ENCODE data around the gene DAAM1. TPM values are rescaled to one million over a fixed set of nuclear protein-coding genes. Genes with fewer than 3 reads are reported as not detected.

DAAM1 gene
- polyA plus RNA-seq, 1 of the 3 experiments (the other 2 are of a cell fraction), result 5.1 TPM

- peak; percentile 8 for DNase-seq
- Histone ChIP-seq H4K20me1 (ENCODE audit: insufficient read depth) (no peaks in the 10 kb centered on the region), H3F3A (replicated peaks; ENCODE audit: insufficient read depth) (no peaks in the 10 kb centered on the region), H3K4me3 (ENCODE audit: low read depth in 2 of 2, low read length in 1 of 2) (no peak overlapping the region), H3K79me2 (ENCODE audit: insufficient read depth) (peaks cover 17% of the 10 kb centered on the region), H3K27me3 (ENCODE audit: insufficient read depth) (no peaks in the 10 kb centered on the region), H3K27ac (ENCODE audit: low read depth in 2 of 2, low read length in 1 of 2) (peak overlapping the region in 1 of 2 experiments; percentile 47; a peak in 2 of 4 replicates), H3K9me3 (no peaks in the 10 kb centered on the region), H3K4me2 (no peak overlapping the region), H3K36me3 (replicated peaks in 1 of 2; ENCODE audit: control insufficient read depth in 1 of 2, insufficient read depth in 2 of 2, low read length in 1 of 2) (no peaks in the 10 kb centered on the region), H3K9ac (no peak overlapping the region), H3K4me1 (ENCODE audit: control insufficient read depth in 1 of 2, insufficient read depth in 2 of 2, low read depth in 1 of 2, low read length in 1 of 2) (peaks cover 0 to 15% of the 10 kb centered on the region in 2 experiments; a peak in 2 of 4 replicates), H2AFZ (ENCODE audit: low read depth) (no peak overlapping the region), H3K9me2 (no peaks in the 10 kb centered on the region)
- CTCF ChIA-PET, result interaction anchor here (1.5 kb wide), 1 partner anchor 48 kb away, joined by 6 read pairs; no protein-coding TSS in a partner anchor
- POLR2A ChIA-PET, result no interaction called here
- 84% methylated on average over 5 of the region's 5 CpGs for WGBS (ENCODE audit: low lambda C conversion rate)
- TF ChIP-seq FOXJ3 (CRISPR knock-in tag; IDR thresholded peaks at IDR 0.05) (no peak), NFIC (IDR thresholded peaks at IDR 0.05; ENCODE audit: borderline replicate concordance) (no peak), USF1 (IDR thresholded peaks at IDR 0.05; ENCODE audit: borderline replicate concordance, low read depth) (no peak), IRF3 (IDR thresholded peaks at IDR 0.05; ENCODE audit: low read depth, low read length) (no peak), MXI1 (IDR thresholded peaks at IDR 0.05; ENCODE audit: low read depth, low read length) (no peak), SMC3 (IDR thresholded peaks at IDR 0.05; ENCODE audit: low read depth, low read length) (no peak), ELF1 (IDR thresholded peaks at IDR 0.05) (no peak), RFX5 (IDR thresholded peaks at IDR 0.05; ENCODE audit: low read length) (no peak), TAF1 (IDR thresholded peaks at IDR 0.05; ENCODE audit: borderline replicate concordance, low read depth, low read length) (no peak), CHD2 (IDR thresholded peaks at IDR 0.05; ENCODE audit: low read length, partially characterized antibody) (no peak)
Measured at GRCh38 chr14:59238216-59238615, 49.7 kb downstream of the DAAM1 start.

GRCh38 chr14:59239022-59239421 lies 50.6 kb downstream of the DAAM1 start:
- Histone ChIP-seq H3K4me1 (ENCODE audit: control insufficient read depth in 1 of 2, insufficient read depth in 2 of 2, low read depth in 1 of 2, low read length in 1 of 2) (peaks cover 0 to 15% of the 10 kb centered on the region in 2 experiments; a peak in 2 of 4 replicates), H3K79me2 (ENCODE audit: insufficient read depth) (peaks cover 10% of the 10 kb centered on the region), H3K9me3 (no peaks in the 10 kb centered on the region), H3F3A (replicated peaks; ENCODE audit: insufficient read depth) (no peaks in the 10 kb centered on the region), H3K4me2 (no peak overlapping the region), H2AFZ (ENCODE audit: low read depth) (no peak overlapping the region), H3K4me3 (ENCODE audit: low read depth in 2 of 2, low read length in 1 of 2) (no peak overlapping the region), H3K9ac (no peak overlapping the region), H3K27me3 (ENCODE audit: insufficient read depth) (no peaks in the 10 kb centered on the region), H4K20me1 (ENCODE audit: insufficient read depth) (no peaks in the 10 kb centered on the region), H3K9me2 (no peaks in the 10 kb centered on the region), H3K36me3 (replicated peaks in 1 of 2; ENCODE audit: control insufficient read depth in 1 of 2, insufficient read depth in 2 of 2, low read length in 1 of 2) (no peaks in the 10 kb centered on the region), H3K27ac (ENCODE audit: low read depth in 2 of 2, low read length in 1 of 2) (peak overlapping the region in 1 of 2 experiments; percentile 11; a peak in 1 of 4 replicates)
- no peak for DNase-seq
- ChIA-PET POLR2A (no interaction called here), CTCF (interaction anchor here (0.9 to 1.5 kb wide), 2 partner anchors 9 to 49 kb away, joined by 4 to 6 read pairs; no protein-coding TSS in a partner anchor)
- TF ChIP-seq GATA2 (CRISPR knock-in tag; IDR thresholded peaks at IDR 0.05), result no peak
- TF ChIP-seq JUND (IDR thresholded peaks at IDR 0.05), result no peak
- no peak for TF ChIP-seq CTCF (IDR thresholded peaks at IDR 0.05)
- no peak for TF ChIP-seq EZH2phosphoT487 (IDR thresholded peaks at IDR 0.05; ENCODE audit: borderline replicate concordance, low read depth)
- TF ChIP-seq USF2 (IDR thresholded peaks at IDR 0.05; ENCODE audit: borderline replicate concordance, low read depth, low read length), result no peak
- no peak for TF ChIP-seq TCF12 (IDR thresholded peaks at IDR 0.05)
- no peak for TF ChIP-seq FOXM1 (IDR thresholded peaks at IDR 0.05; ENCODE audit: low read depth)
- no peak for TF ChIP-seq ZBTB33 (IDR thresholded peaks at IDR 0.05; ENCODE audit: borderline replicate concordance, low read depth)
- no peak for TF ChIP-seq MEF2A (IDR thresholded peaks at IDR 0.05; ENCODE audit: borderline replicate concordance, low read depth)
- no peak for TF ChIP-seq TAF1 (IDR thresholded peaks at IDR 0.05; ENCODE audit: borderline replicate concordance, low read depth, low read length)
- TF ChIP-seq PBX3 (IDR thresholded peaks at IDR 0.05), result no peak
- TF ChIP-seq POLR2AphosphoS5 (IDR thresholded peaks at IDR 0.05; ENCODE audit: low read depth, low read length), result no peak
